Nephron (organoid): ENCODE measurements around the gene VPS18.
"Not testable (repeated sequence)": the region's sequence is repeated elsewhere in the genome, so short reads cannot be mapped to it uniquely, and the experiment has no call there.

Experiments used
- H3K27ac Mint-ChIP-seq, 3 experiments: 2 replicates each; pipeline ENCODE4 v1.8.0; 2020; ENCODE audit warnings: mixed read lengths in 3 of 3, mild to moderate bottlenecking in 2 of 3, moderate library complexity in 1 of 3
- H3K27me3 Mint-ChIP-seq: 2 replicates; pipeline ENCODE4 v1.8.0; 2021; ENCODE audit warnings: low read depth, mild to moderate bottlenecking, moderate library complexity, mixed read lengths
- H3K36me3 Mint-ChIP-seq: 2 replicates; pipeline ENCODE4 v1.8.0; 2020; ENCODE audit warnings: low read depth, mixed read lengths
- H3K4me1 Mint-ChIP-seq: 2 replicates; pipeline ENCODE4 v1.8.0; 2020; ENCODE audit warnings: mixed read lengths
- H3K4me3 Mint-ChIP-seq, 3 experiments: 2 replicates each; pipeline ENCODE4 v1.8.0; 2020; ENCODE audit warnings: mild to moderate bottlenecking in 3 of 3, mixed read lengths in 3 of 3, moderate library complexity in 2 of 3
- H3K9me3 Mint-ChIP-seq: 2 replicates; pipeline ENCODE4 v1.8.0; 2020; ENCODE audit warnings: mixed read lengths
- CTCF ChIP-seq, 3 experiments: fragments of 200-600 bp; sonication (generic); IDR thresholded peaks; one replicate each; pipeline ENCODE4 v1.5.0; 2021; ENCODE audit warnings: antibody characterized with exemption in 3 of 3; ENCODE audit not compliant: unreplicated experiment in 3 of 3

The VPS18 gene

GRCh38 chr15:40855706-40856234 lies 38.5 kb upstream of the VPS18 start:
- H3K4me1 Mint-ChIP-seq: peaks cover 11% of the 10 kb centered on the region
- H3K27me3 Mint-ChIP-seq: peaks cover 9% of the 10 kb centered on the region
- no peaks in the 10 kb centered on the region for H3K9me3 Mint-ChIP-seq
- TF ChIP-seq CTCF (IDR thresholded peaks at IDR 0.05; ENCODE audit: unreplicated experiment in 3 of 3): no peak
- H3K36me3 Mint-ChIP-seq: peaks cover 10% of the 10 kb centered on the region
- no peak overlapping the region for H3K4me3 Mint-ChIP-seq
- no peak overlapping the region for H3K27ac Mint-ChIP-seq

- Mint-ChIP-seq H3K4me3 (no peak overlapping the region), H3K9me3 (no peaks in the 10 kb centered on the region), H3K27me3 (peaks cover 9% of the 10 kb centered on the region), H3K27ac (peak overlapping the region in 1 of 3 experiments; percentile 84), H3K4me1 (peaks cover 11% of the 10 kb centered on the region), H3K36me3 (peaks cover 9% of the 10 kb centered on the region)
- TF ChIP-seq CTCF (IDR thresholded peaks at IDR 0.05; ENCODE audit: unreplicated experiment in 3 of 3): no peak
Measured at GRCh38 chr15:40856746-40857145, 37.5 kb upstream of the VPS18 start.

GRCh38 chr15:40857601-40858341 lies 36.5 kb upstream of the VPS18 start:
- Mint-ChIP-seq H3K27me3 (peaks cover 12% of the 10 kb centered on the region), H3K4me1 (peaks cover 11% of the 10 kb centered on the region), H3K4me3 (no peak overlapping the region), H3K27ac (peak overlapping the region in 2 of 3 experiments; percentile 35 to 84), H3K9me3 (no peaks in the 10 kb centered on the region), H3K36me3 (peaks cover 3% of the 10 kb centered on the region)
- peak; percentile 87 to 94 (median 89) for TF ChIP-seq CTCF (IDR thresholded peaks at IDR 0.05; ENCODE audit: unreplicated experiment in 3 of 3)

- peak overlapping the region in 2 of 3 experiments; percentile 14 to 93 for H3K27ac Mint-ChIP-seq
- H3K36me3 Mint-ChIP-seq: peaks cover 3% of the 10 kb centered on the region
- no peaks in the 10 kb centered on the region for H3K9me3 Mint-ChIP-seq
- peaks cover 11% of the 10 kb centered on the region for H3K4me1 Mint-ChIP-seq
- peaks cover 12% of the 10 kb centered on the region for H3K27me3 Mint-ChIP-seq
- H3K4me3 Mint-ChIP-seq: no peak overlapping the region
- no peak for TF ChIP-seq CTCF (IDR thresholded peaks at IDR 0.05; ENCODE audit: unreplicated experiment in 3 of 3)
Measured at GRCh38 chr15:40858706-40859105, 35.5 kb upstream of the VPS18 start.

GRCh38 chr15:40859206-40859851 lies 34.9 kb upstream of the VPS18 start:
- TF ChIP-seq CTCF (IDR thresholded peaks at IDR 0.05; ENCODE audit: unreplicated experiment in 3 of 3): peak; percentile 57 to 66 (median 58)
- Mint-ChIP-seq H3K9me3 (no peaks in the 10 kb centered on the region), H3K4me1 (peaks cover 11% of the 10 kb centered on the region), H3K36me3 (peaks cover 3% of the 10 kb centered on the region), H3K27ac (peak overlapping the region; percentile 22 to 93 (median 51)), H3K27me3 (peaks cover 16% of the 10 kb centered on the region), H3K4me3 (peak overlapping the region in 1 of 3 experiments; percentile 51)

- not testable (repeated sequence) for H3K27ac Mint-ChIP-seq, H3K36me3 Mint-ChIP-seq, H3K9me3 Mint-ChIP-seq, H3K4me3 Mint-ChIP-seq
- Mint-ChIP-seq H3K4me1 (peaks cover 13% of the 10 kb centered on the region), H3K27me3 (peaks cover 17% of the 10 kb centered on the region)
Measured at GRCh38 chr15:40861147-40861546, 33.1 kb upstream of the VPS18 start.
